OCI-LY7 (cell line): Measurements from ENCODE around the gene CUBN. TPM values are rescaled to one million over a fixed set of nuclear protein-coding genes. Genes with fewer than 3 reads are reported as not detected.

Source experiments
- BruUV-seq: library from RNA; stranded (reverse); fragments of 400-500 nt; replicated peaks from 2 replicates; lab custom pipeline; 2021; lab: Mats Ljungman, UMichigan
- CTCF ChIA-PET: fragments of 300-600 bp; sonication (Branson Sonifier 250); formaldehyde crosslinking; loops from one replicate; lab custom pipeline; 2022; ENCODE audit warnings: antibody characterized with exemption; ENCODE audit not compliant: unreplicated experiment; lab: Charles Lee
- POLR2A ChIA-PET: fragments of 300-600 bp; sonication (Branson Sonifier 250); formaldehyde crosslinking; loops from one replicate; lab custom pipeline; 2022; ENCODE audit warnings: antibody characterized with exemption; lab: Charles Lee
- DNase-seq: peaks from one replicate; pipeline ENCODE4 v3.0.0-alpha.2; 2015; ENCODE audit warnings: low spot score
- H2AFZ ChIP-seq: fragments of 200-600 bp; sonication (generic), shearing (Covaris generic); 2 replicates; pipeline ENCODE4 v1.6.1; 2014; ENCODE audit warnings: mild to moderate bottlenecking, antibody characterized with exemption, low read length, moderate library complexity
- H3K27ac ChIP-seq: fragments of 200-600 bp; sonication (generic); 2 replicates; pipeline ENCODE4 v1.5.1; 2014; ENCODE audit warnings: mixed run types, low read depth, mild to moderate bottlenecking, moderate library complexity, low read length, inconsistent platforms; ENCODE audit not compliant: poor library complexity, severe bottlenecking
- H3K36me3 ChIP-seq: fragments of 200-600 bp; sonication (generic); 2 replicates; pipeline ENCODE4 v1.6.1; 2014; ENCODE audit warnings: mild to moderate bottlenecking, antibody characterized with exemption, low read length, moderate library complexity, mixed read lengths; ENCODE audit not compliant: insufficient read depth
- H3K4me1 ChIP-seq: fragments of 200-600 bp; sonication (generic); 2 replicates; pipeline ENCODE4 v1.5.1; 2014; ENCODE audit warnings: mild to moderate bottlenecking, low read length; ENCODE audit not compliant: insufficient read depth, poor library complexity, severe bottlenecking
- H3K4me2 ChIP-seq: fragments of 200-600 bp; sonication (generic); 2 replicates; pipeline ENCODE4 v1.6.1; 2014; ENCODE audit warnings: mild to moderate bottlenecking, low read length
- H3K4me3 ChIP-seq: fragments of 200-600 bp; sonication (generic); 2 replicates; pipeline ENCODE4 v1.5.1; 2014; ENCODE audit warnings: mild to moderate bottlenecking, low read depth, low read length; ENCODE audit not compliant: poor library complexity, severe bottlenecking
- H3K79me2 ChIP-seq: fragments of 200-600 bp; sonication (generic); 2 replicates; pipeline ENCODE4 v1.6.1; 2016; ENCODE audit warnings: low read depth, mild to moderate bottlenecking, low read length, moderate library complexity, mixed read lengths; ENCODE audit not compliant: insufficient read depth
- H3K9me2 ChIP-seq: fragments of 200-600 bp; sonication (generic); 2 replicates; pipeline ENCODE4 v1.6.1; 2016; ENCODE audit warnings: mild to moderate bottlenecking, low read length, mixed read lengths; ENCODE audit not compliant: insufficient read depth
- H3K9me3 ChIP-seq: fragments of 200-600 bp; sonication (generic); 2 replicates; pipeline ENCODE4 v1.6.1; 2014; ENCODE audit warnings: mild to moderate bottlenecking, mixed run types, low read length, mixed read lengths
- H4K20me1 ChIP-seq: fragments of 200-600 bp; sonication (generic); 2 replicates; pipeline ENCODE4 v1.6.1; 2014; ENCODE audit warnings: mild to moderate bottlenecking, antibody characterized with exemption, low read length, moderate library complexity, mixed read lengths; ENCODE audit not compliant: insufficient read depth
- CTCF ChIP-seq: fragments of 200-600 bp; sonication (generic); conservative IDR thresholded peaks from 2 replicates; pipeline ENCODE4 v1.5.1; 2014; ENCODE audit warnings: mild to moderate bottlenecking, antibody characterized with exemption, low read length, moderate library complexity, mixed read lengths
- EZH2phosphoT487 ChIP-seq: fragments of 200-600 bp; sonication (generic); IDR thresholded peaks from 2 replicates; pipeline ENCODE4 v1.6.1; 2018; ENCODE audit warnings: low read depth, borderline replicate concordance, mild to moderate bottlenecking, mixed run types, antibody characterized with exemption, low read length, moderate library complexity, mixed read lengths
- intact Hi-C: fragments of 100-400 bp; cut with micrococcal nuclease; formaldehyde crosslinking; loops from one replicate; pipeline ENCODE4 v1.10.0; 2022; ENCODE audit not compliant: unreplicated experiment
- total RNA-seq, 2 experiments: library from RNA; depleted of rRNA in 1 of 2; stranded (reverse); fragments of >200 nt in 1 of 2; shearing (Covaris generic) in 1 of 2; gene quantifications; 2 replicates each; pipeline ENCODE4 v1.2.3, GENCODE V29; 2014 to 2022

Gene CUBN
- total RNA-seq, 2 experiments from 2014 or later = 0.13 to 0.25 TPM

- Histone ChIP-seq H3K79me2 (no peaks in the 10 kb centered on the region), H3K9me3 (no peaks in the 10 kb centered on the region), H3K36me3 (no peaks in the 10 kb centered on the region), H4K20me1 (no peaks in the 10 kb centered on the region), H3K4me1 (no peaks in the 10 kb centered on the region), H3K9me2 (no peaks in the 10 kb centered on the region), H3K27ac (no peak overlapping the region), H2AFZ (no peak overlapping the region), H3K4me3 (no peak overlapping the region), H3K4me2 (no peak overlapping the region)
- TF ChIP-seq CTCF (no peak), EZH2phosphoT487 (no peak)
- ChIA-PET POLR2A (no interaction called here), CTCF (no interaction called here)
- no peak for DNase-seq
- intact Hi-C loops = no loop called here
- BruUV-seq = no TSS peak
Measured at GRCh38 chr10:16893664-16894063, 235.9 kb downstream of the CUBN start.

GRCh38 chr10:16891375-16892313 lies 238.0 kb downstream of the CUBN start:
- intact Hi-C loops = no loop called here
- POLR2A ChIA-PET = interaction anchor here (0.6 kb wide), 2 partner anchors 1100 to 1564 kb away, joined by 3 to 5 read pairs; no protein-coding TSS in a partner anchor
- no peak overlapping the region for H3K4me3 ChIP-seq
- no peaks in the 10 kb centered on the region for H4K20me1 ChIP-seq
- H3K4me2 ChIP-seq = no peak overlapping the region
- DNase-seq = no peak
- CTCF ChIA-PET = no interaction called here
- H3K9me2 ChIP-seq = no peaks in the 10 kb centered on the region
- TF ChIP-seq CTCF (peak; percentile 29; the same call in 1 of the 2 replicates), EZH2phosphoT487 (no peak)
- H3K27ac ChIP-seq = no peak overlapping the region
- BruUV-seq = no TSS peak
- no peak overlapping the region for H2AFZ ChIP-seq
- no peaks in the 10 kb centered on the region for H3K79me2 ChIP-seq
- no peaks in the 10 kb centered on the region for H3K9me3 ChIP-seq
- no peaks in the 10 kb centered on the region for H3K4me1 ChIP-seq
- H3K36me3 ChIP-seq = no peaks in the 10 kb centered on the region

GRCh38 chr10:16890691-16891090 lies 238.9 kb downstream of the CUBN start:
- TF ChIP-seq EZH2phosphoT487 (no peak), CTCF (no peak)
- no TSS peak for BruUV-seq
- H3K4me1 ChIP-seq = no peaks in the 10 kb centered on the region
- H4K20me1 ChIP-seq = no peaks in the 10 kb centered on the region
- DNase-seq = no peak
- intact Hi-C loops = no loop called here
- H3K9me3 ChIP-seq = no peaks in the 10 kb centered on the region
- no peaks in the 10 kb centered on the region for H3K36me3 ChIP-seq
- ChIA-PET POLR2A (no interaction called here), CTCF (no interaction called here)
- no peak overlapping the region for H2AFZ ChIP-seq
- H3K4me2 ChIP-seq = no peak overlapping the region
- no peaks in the 10 kb centered on the region for H3K79me2 ChIP-seq
- H3K27ac ChIP-seq = no peak overlapping the region
- no peak overlapping the region for H3K4me3 ChIP-seq
- no peaks in the 10 kb centered on the region for H3K9me2 ChIP-seq
